Inflammatory macrophage treated with lipopolysaccharide for 4 hours (primary cell): ENCODE data around the gene CRYGB.
"Not testable (repeated sequence)": the region's sequence is repeated elsewhere in the genome, so short reads cannot be mapped to it uniquely, and the experiment has no call there.

Experiments
- DNase-seq: peaks from one replicate; pipeline ENCODE4 v3.0.0-alpha.2; 2020

The CRYGB gene

DNA sequence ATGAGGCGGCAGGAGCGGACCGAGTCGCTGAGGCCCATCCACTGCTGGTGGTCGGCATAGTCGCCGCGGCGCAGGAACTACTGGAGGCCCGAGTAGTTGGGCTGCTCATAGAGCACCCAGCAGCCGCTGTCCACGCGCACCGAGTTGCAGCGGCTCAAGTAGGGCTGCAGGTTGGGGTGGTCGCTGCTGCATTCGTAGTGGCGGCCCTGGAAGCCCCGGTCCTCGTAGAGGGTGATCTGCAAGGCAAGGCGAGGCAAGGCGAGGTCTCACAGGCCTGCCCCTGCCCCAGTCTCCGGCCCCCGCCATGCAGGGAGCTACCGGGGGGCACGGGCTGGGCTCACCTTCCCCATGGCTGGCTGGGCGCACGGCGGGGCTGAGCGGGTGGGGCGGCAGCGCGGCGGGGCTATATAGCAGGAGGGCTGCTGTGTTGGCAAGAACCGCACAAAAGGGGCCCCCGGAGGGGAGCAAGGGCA is 33.6 kb downstream of the CRYGB start:
- not testable (repeated sequence) for DNase-seq

DNA sequence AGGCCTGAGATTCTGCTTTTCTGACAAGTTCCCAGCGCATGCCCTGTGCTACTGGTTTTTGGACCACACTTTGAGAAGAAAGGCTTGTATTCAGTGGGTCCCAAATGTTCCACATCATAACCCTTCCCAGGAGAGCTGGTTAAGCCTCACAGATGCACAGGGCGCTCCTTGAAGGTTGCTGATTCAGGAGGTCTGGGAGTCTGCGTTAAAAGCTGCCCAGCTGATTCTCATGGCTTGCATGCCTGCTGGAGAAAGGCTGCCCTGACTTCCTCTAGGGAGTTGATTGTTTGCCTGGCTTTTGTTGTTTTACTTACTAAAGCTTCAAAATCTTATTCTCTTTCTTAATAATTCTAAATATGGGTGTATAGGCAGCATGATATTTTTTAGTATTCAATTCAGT is 42.3 kb downstream of the CRYGB start:
- no peak for DNase-seq

DNA sequence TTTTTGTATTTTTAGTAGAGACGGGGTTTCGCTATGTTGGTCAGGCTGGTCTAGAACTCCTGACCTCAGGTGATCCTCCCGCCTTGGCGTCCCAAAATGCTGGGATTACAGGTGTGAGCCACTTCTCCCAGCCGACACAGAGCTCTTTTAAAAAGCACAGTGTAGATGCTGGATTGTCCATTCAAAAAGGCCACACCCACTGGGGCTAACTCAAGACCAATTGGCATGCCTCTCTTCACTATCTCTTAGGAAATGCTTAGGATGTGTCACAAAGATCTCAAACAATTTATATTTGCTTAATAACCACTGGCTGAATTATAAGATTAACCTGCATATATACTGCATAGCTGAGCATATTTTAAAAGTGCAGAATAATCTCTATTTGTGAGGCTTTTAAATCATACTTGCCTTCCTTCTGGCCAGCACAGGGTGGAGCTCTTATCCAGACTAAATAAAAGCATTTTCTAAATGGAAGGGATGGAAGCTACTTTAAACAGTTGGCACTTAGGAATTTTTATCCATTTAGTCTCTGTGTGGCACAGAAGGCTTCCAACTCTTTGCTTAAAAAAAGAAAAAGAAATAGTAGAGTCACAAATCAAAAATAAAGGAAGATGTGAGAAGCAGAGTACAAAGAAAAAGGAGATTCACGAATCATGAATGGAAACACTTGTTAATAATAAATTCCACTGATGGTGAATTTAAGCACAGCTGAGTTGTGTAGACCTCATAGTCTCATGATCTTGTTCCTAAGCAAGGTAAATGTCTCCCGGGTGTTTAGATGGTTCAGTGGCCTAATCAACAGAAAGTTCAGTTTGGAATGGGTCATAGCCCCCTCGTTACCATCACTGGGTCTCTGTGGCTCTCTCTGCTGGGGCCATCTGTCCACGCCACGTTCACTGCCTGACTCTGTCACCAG is 44.0 kb downstream of the CRYGB start:
- peak; percentile 24 for DNase-seq

DNA sequence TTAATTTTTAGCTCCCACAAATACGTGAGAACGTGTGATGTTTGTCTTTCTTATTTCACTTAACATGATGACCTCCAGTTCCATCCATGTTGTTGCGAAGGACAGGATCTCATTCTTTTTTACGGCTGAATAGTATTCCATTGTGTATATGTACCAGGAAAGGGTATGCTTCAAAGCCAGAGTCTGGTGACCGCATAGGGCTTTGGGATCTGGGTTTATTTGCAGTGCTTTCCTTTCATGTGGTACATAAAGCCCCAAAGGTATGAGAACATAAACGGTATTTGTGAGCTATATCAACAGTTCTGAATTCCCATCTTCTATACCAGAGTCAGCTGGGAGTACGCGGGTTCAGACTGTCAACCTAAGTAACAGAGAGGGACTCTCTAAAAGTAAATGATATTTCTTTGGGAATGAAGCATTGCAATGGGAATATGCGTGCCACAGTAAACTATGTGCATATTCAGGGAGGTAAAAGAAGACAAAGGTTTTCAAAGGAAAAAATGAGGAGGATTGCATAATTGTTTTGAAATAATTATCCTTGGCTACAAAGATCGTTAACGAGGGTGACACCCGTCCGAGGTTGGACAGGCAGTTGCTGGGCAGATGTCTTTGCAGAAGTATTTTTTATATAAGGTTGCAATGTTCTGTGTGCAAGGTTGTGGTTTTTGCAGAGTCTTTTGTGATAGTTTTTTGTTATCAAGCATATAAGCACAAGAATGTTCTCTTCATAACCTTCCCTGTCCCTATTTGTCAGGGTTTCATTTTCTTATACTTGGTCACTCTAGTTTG is 46.1 kb downstream of the CRYGB start:
- no peak for DNase-seq

DNA sequence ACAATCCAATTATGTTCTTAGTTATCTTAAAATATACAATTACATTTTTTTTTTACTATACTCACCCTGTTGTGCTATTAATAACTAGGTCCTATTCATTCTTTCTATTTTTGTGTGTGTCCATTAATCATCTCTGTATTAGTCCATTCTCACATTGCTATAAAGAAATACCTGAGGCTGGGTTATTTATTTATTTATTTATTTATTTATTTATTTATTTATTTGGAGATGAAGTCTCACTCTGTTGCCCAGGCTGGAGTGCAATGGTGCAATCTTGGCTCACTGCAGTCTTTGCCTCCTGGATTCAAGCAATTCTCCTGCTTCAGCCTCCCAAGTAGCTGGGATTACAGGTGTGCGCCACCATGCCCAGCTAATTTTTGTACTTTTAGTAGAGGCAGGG is 47.3 kb downstream of the CRYGB start:
- not testable (repeated sequence) for DNase-seq

DNA sequence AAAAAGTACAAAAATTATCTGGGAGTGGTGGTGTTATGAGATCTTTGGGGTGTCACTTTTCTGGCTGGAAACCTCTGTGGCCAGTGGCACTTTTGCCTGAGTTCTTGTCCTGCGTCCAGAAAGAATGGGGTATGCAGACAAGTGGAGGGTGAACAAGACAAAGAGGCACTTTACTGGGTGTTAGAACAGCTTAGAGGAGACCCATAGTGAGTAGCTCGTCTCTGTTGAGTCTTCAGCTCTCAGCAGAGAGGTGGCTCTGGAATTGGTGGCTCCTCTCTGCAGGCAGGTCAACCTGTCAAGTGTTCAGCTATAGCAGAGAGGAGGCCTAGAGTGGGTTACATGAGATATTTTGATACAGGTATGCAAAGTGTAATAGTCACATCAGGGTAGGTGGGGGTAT is 47.7 kb downstream of the CRYGB start:
- DNase-seq: no peak

DNA sequence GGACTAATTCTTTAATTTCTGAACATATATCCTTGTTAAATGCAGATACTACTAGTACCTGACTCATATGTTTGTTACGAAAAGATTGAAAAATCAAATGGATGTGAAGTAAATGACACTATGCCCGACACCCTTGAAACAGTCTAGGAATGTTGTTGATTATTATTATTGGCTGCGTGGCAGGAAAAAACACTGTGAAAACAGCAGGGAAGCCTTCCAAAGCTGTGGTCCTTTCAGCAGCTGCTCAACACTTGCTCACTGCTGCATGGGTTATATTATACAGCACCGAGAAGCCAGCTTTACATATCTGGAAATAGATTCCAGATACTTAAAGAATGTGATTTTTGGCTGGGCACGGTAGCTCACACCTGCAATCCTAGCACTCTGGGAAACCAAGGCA is 48.2 kb downstream of the CRYGB start:
- no peak for DNase-seq

DNA sequence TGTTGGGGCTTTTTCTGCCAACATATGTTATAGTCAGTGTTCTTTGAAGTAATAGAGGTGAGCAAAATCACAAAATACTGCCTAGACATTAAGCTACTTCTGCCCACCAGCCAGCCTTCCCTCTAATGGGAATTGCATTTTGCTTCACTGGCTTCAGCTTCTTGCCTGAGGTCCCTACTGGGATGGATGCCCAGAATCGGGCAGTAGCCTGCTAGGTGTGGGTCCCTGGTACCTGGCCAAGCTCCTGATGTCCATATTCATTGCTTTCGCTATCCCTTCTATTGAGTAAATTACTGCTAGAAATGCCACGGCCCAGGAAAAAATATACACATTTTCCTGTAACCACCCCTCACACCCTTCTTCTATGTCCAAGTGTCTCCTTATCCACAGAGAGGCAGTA is 48.6 kb downstream of the CRYGB start:
- no peak for DNase-seq

DNA sequence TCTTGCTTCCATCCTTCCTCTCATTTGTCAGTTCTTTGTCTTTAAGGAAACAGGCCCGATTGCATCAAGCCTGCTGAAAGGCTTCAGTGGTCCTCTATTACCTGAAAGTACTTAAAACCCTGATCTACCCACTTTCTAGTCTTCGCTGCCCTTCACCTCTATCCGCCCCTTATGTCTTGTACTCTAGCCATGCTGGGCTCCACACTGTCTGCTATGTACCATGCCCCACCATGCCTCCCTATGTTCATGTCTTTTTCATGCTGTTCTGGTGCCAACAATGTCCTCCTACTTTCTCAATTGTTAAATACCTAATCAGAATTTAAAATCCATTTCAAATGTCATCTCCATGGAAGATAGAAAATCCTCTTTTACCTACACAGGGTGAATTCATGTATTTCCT is 49.9 kb downstream of the CRYGB start:
- DNase-seq: no peak

DNA sequence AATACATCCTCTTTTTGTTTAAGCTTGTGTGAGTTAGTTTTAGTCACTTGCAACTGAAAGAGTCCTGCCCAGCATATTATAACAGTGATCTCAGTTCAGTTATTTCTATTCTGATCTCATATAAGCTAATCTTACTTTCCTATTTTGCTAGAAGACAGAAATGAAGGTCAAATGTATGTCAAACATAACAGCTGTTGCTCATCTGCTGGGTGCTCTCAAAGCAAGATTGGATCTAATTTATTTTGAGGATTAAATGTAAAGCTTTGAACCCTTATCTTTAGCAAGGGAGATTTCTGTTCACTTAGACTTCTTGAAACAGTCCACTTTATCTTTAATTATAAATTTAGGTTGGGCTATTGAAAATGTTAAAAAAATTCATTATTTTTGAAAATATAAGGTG is 52.8 kb downstream of the CRYGB start:
- no peak for DNase-seq
